WTC11 (cell line): ENCODE data around the gene GALNT13. TPM values are rescaled to one million over a fixed set of nuclear protein-coding genes. Genes with fewer than 3 reads are reported as not detected.

ENCODE experiments used
- ATAC-seq: fragments of 200-7000 bp; cut with Tn5 transposase; 2 replicates; pipeline ENCODE4 v1.10.0; 2021; ENCODE audit warnings: mild to moderate bottlenecking, moderate library complexity
- CTCF ChIA-PET: fragments of 300-600 bp; sonication (Branson Sonifier 250); formaldehyde crosslinking; loops from one replicate; lab custom pipeline; 2021; ENCODE audit warnings: antibody characterized with exemption; lab: Charles Lee
- POLR2A ChIA-PET: fragments of 350-600 bp; sonication (Branson Sonifier 250); formaldehyde crosslinking; loops from one replicate; lab custom pipeline; 2021; ENCODE audit warnings: antibody characterized with exemption; lab: Charles Lee
- DNase-seq: peaks from one replicate; pipeline ENCODE4 v3.0.0; 2021; ENCODE audit warnings: low spot score
- H3K27ac Mint-ChIP-seq: 2 replicates; pipeline ENCODE4 v1.8.0; 2021; ENCODE audit warnings: mixed read lengths
- H3K27me3 Mint-ChIP-seq: 2 replicates; pipeline ENCODE4 v1.8.0; 2021; ENCODE audit warnings: low read depth, mild to moderate bottlenecking, moderate library complexity, mixed read lengths
- H3K36me3 Mint-ChIP-seq: 2 replicates; pipeline ENCODE4 v1.8.0; 2021; ENCODE audit warnings: mixed read lengths
- H3K4me1 Mint-ChIP-seq: 2 replicates; pipeline ENCODE4 v1.8.0; 2022; ENCODE audit warnings: mixed read lengths
- H3K4me3 Mint-ChIP-seq: 2 replicates; pipeline ENCODE4 v1.8.0; 2021; ENCODE audit warnings: mild to moderate bottlenecking, moderate library complexity, mixed read lengths
- H3K9me3 Mint-ChIP-seq: 2 replicates; pipeline ENCODE4 v1.8.0; 2021; ENCODE audit warnings: mixed read lengths
- ATF3 ChIP-seq: sonication (generic); formaldehyde crosslinking; conservative IDR thresholded peaks from 2 replicates; pipeline ENCODE4 v1.8.1; 2022; ENCODE audit warnings: mild to moderate bottlenecking, missing genetic modification reagents
- CTCF ChIP-seq: fragments of 200-600 bp; IDR thresholded peaks from 2 replicates; pipeline ENCODE4 v1.8.0; 2022; ENCODE audit warnings: antibody characterized with exemption
- E2F5 ChIP-seq: sonication (generic); formaldehyde crosslinking; IDR thresholded peaks from 2 replicates; pipeline ENCODE4 v1.8.1; 2022; ENCODE audit warnings: mild to moderate bottlenecking, moderate library complexity, missing genetic modification reagents
- EMX1 ChIP-seq: fragments of 250-450 bp; sonication (Bioruptor Pico); IDR thresholded peaks from 2 replicates; pipeline ENCODE4 v1.8.0; 2021; ENCODE audit warnings: mild to moderate bottlenecking
- MXD4 ChIP-seq: fragments of 250-450 bp; sonication (Bioruptor Pico); IDR thresholded peaks from 2 replicates; pipeline ENCODE4 v1.8.0; 2021; ENCODE audit warnings: mild to moderate bottlenecking, moderate library complexity, borderline replicate concordance
- NFATC4 ChIP-seq: fragments of 250-450 bp; sonication (Bioruptor Pico); IDR thresholded peaks from 2 replicates; pipeline ENCODE4 v1.9.0; 2021; ENCODE audit warnings: mild to moderate bottlenecking
- NR1H2 ChIP-seq: sonication (generic); formaldehyde crosslinking; IDR thresholded peaks from 2 replicates; pipeline ENCODE4 v1.9.0; 2021; ENCODE audit warnings: mild to moderate bottlenecking, moderate library complexity, missing genetic modification reagents
- NR3C1 ChIP-seq: sonication (generic); formaldehyde crosslinking; conservative IDR thresholded peaks from 2 replicates; pipeline ENCODE4 v1.8.1; 2023; ENCODE audit warnings: low read depth, mild to moderate bottlenecking, missing genetic modification reagents
- PRDM15 ChIP-seq: sonication (generic); formaldehyde crosslinking; IDR thresholded peaks from 2 replicates; pipeline ENCODE4 v1.8.0; 2022; ENCODE audit warnings: missing genetic modification reagents
- PRRX2 ChIP-seq: fragments of 250-450 bp; sonication (Bioruptor Pico); IDR thresholded peaks from 2 replicates; pipeline ENCODE4 v1.8.0; 2021; ENCODE audit warnings: mild to moderate bottlenecking
- TEAD1 ChIP-seq: sonication (generic); formaldehyde crosslinking; IDR thresholded peaks from 2 replicates; pipeline ENCODE4 v1.8.0; 2022; ENCODE audit warnings: mild to moderate bottlenecking, missing genetic modification reagents
- USF2 ChIP-seq: sonication (generic); formaldehyde crosslinking; IDR thresholded peaks from 2 replicates; pipeline ENCODE4 v1.8.1; 2023; ENCODE audit warnings: mild to moderate bottlenecking, missing genetic modification reagents, moderate library complexity
- ZNF281 ChIP-seq: sonication (generic); formaldehyde crosslinking; IDR thresholded peaks from 2 replicates; pipeline ENCODE4 v1.8.0; 2023; ENCODE audit warnings: mild to moderate bottlenecking, missing genetic modification reagents
- ZNF317 ChIP-seq: sonication (generic); formaldehyde crosslinking; IDR thresholded peaks from 2 replicates; pipeline ENCODE4 v1.8.1; 2023; ENCODE audit warnings: low read depth, mild to moderate bottlenecking, moderate library complexity, missing genetic modification reagents, borderline replicate concordance
- total RNA-seq: library from RNA; stranded (reverse); gene quantifications from 3 replicates; pipeline ENCODE4 v1.2.3, GENCODE V29; 2021

Gene GALNT13
- total RNA-seq, 1 experiment from 2014 or later, result 9.9 TPM

- TF ChIP-seq ATF3 (CRISPR knock-in tag), result no peak
- TF ChIP-seq NR1H2 (CRISPR knock-in tag), result no peak
- TF ChIP-seq NR3C1 (CRISPR knock-in tag), result no peak
Measured at GRCh38 chr2:154495455-154495868, 623.7 kb downstream of the GALNT13 start (continued).

- POLR2A ChIA-PET, result no interaction called here
Measured at GRCh38 chr2:154497019-154497418, 625.3 kb downstream of the GALNT13 start.

More at GRCh38 chr2:154497019-154497418, 625.3 kb downstream of the GALNT13 start:
- H3K9me3 Mint-ChIP-seq, result peaks cover 27% of the 10 kb centered on the region
- no peaks in the 10 kb centered on the region for H3K36me3 Mint-ChIP-seq
- peaks cover 3% of the 10 kb centered on the region for H3K4me1 Mint-ChIP-seq
- H3K27ac Mint-ChIP-seq, result no peak overlapping the region
- no peak overlapping the region for H3K4me3 Mint-ChIP-seq
- CTCF ChIA-PET, result no interaction called here
- H3K27me3 Mint-ChIP-seq, result no peaks in the 10 kb centered on the region
- TF ChIP-seq NR3C1 (CRISPR knock-in tag), result no peak
- TF ChIP-seq EMX1, result no peak
- no peak for TF ChIP-seq PRDM15 (CRISPR knock-in tag)
- TF ChIP-seq MXD4 (CRISPR knock-in tag), result no peak
- no peak for TF ChIP-seq NFATC4 (CRISPR knock-in tag)
- TF ChIP-seq USF2, result no peak
- TF ChIP-seq TEAD1 (CRISPR knock-in tag), result no peak
- no peak for TF ChIP-seq PRRX2 (CRISPR knock-in tag)
- no peak for TF ChIP-seq ZNF317 (CRISPR knock-in tag)
- TF ChIP-seq ZNF281 (CRISPR knock-in tag), result no peak
- no peak for TF ChIP-seq E2F5 (CRISPR knock-in tag)
- no peak for TF ChIP-seq CTCF
- ATAC-seq (no peak), DNase-seq (no peak)
